GM15510 (cell line): ENCODE measurements around the gene MT4.

Source experiments
- POLR2A ChIP-seq: IDR thresholded peaks from 3 replicates; pipeline ENCODE4 v1.6.1; 2011; ENCODE audit warnings: borderline replicate concordance; ENCODE audit not compliant: insufficient read length; ENCODE audit errors: extremely low read depth

MT4 gene

GRCh38 chr16:56549744-56550385 is 15.0 kb upstream of the MT4 start:
- TF ChIP-seq POLR2A, result no peak

GRCh38 chr16:56551796-56552738 is 12.8 kb upstream of the MT4 start:
- TF ChIP-seq POLR2A, result no peak

- no peak for TF ChIP-seq POLR2A
Measured at GRCh38 chr16:56554441-56554840, 10.4 kb upstream of the MT4 start.

DNA sequence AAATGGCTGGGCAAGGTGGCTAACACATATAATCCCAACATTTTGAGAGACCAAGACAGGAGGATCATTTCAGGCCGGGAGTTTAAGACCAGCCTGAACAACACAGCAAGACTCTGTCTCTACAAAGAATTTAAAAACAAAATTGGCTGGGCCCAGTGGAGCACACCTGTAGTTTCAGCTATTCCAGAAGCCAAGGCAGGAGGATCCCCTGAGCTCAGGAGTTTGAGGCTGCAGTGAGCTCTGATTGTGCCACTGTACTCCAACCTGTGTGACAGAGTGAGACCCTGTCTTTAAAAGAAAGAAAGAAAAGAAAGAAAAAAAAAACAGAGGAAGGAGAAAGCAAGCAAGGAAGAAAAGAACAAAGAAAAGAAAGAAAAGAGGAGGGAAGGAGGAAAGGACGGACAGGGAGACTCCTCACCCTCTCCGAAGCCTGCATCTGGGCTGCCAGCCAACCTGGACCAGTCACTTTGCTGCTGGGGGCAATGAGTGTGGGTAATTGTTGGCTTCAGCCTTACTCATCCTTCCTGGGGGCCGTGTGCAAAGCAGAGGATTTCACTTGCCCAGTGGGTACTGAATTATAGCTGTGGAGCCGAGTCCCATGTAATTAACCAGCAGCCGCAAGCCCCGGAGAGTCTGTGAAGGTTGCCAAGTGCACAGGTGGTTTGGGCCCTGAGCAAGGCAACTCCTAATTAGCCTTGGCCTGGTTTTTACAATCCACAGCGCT is 6.7 kb upstream of the MT4 start:
- TF ChIP-seq POLR2A, result no peak

DNA sequence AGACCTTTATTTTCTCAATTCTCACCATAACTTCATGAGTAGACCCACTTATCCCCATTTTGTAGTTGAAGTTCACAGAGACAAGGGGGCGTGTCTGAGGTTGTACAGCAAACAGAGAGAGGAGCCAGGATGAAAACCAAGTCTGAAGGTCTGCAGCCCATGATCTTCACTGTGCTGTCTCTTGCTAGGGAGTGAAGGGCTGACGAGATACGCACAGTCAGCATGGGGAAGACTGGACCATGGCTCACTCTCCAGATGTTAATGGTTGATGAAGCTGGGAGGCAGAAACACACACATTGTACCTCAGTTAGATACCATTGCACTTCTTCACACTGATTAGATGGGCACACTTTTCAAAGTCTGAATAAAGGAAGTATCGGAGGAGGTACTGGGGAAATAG is 5.8 kb upstream of the MT4 start:
- no peak for TF ChIP-seq POLR2A

- TF ChIP-seq POLR2A, result no peak
Measured at GRCh38 chr16:56560447-56560846, 4.4 kb upstream of the MT4 start.

- no peak for TF ChIP-seq POLR2A
Measured at GRCh38 chr16:56561126-56561525, 3.7 kb upstream of the MT4 start.

- no peak for TF ChIP-seq POLR2A
Measured at GRCh38 chr16:56569971-56570370, 5.1 kb downstream of the MT4 start.

- no peak for TF ChIP-seq POLR2A
Measured at GRCh38 chr16:56571525-56571924, 6.7 kb downstream of the MT4 start.

GRCh38 chr16:56574625-56575024 is 9.8 kb downstream of the MT4 start:
- no peak for TF ChIP-seq POLR2A

- no peak for TF ChIP-seq POLR2A
Measured at GRCh38 chr16:56576585-56577299, 11.9 kb downstream of the MT4 start.

DNA sequence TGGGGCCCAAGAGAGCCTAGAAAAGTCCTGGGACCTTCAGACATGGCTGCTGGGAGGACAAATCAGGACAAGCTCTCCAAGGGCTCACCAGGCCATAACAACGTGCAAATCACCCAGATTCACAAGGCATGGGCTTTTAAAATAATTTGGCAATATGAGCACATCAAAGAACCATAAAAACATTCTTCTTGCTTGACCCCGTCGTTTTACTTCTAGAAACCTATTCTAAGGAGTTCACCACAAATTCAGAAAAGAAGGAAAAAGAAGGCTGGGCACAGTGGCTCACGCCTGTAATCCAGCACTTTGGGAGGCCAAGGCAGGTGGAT is 12.4 kb downstream of the MT4 start:
- TF ChIP-seq POLR2A, result no peak

DNA sequence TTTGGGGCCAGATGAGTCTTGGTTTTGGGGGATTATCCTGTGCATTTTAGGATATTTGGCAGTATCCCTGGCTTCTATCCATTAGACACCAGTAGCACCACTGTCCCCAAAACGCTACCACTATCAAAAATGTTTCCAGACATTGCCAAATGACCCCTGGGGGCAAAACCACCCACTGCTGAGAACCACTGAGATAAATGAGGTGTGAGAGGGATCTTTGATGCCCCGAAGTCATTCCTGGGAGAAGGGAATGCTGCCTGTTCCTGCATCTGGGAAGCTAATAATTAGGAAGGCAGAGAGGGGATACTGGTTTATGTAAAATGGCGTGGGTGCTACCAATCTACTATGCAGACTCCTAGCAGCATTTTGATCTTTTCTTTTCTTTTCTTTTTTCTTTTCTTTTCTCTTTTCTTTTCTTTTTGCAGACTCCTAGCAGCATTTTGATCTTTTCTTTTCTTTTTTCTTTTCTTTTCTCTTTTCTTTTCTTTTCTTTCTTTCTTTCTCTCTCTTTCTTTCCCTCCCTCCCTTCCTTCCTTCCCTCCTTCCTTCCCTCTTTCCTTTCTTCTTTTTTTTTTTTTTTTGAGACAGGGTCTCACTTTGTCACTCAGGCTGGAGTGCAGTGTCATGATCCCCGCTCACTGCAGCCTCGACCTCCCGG is 15.6 kb downstream of the MT4 start:
- TF ChIP-seq POLR2A, result no peak
